HepG2 (cell line): ENCODE data around the gene ISY1. TPM values are rescaled to one million over a fixed set of nuclear protein-coding genes. Genes with fewer than 3 reads are reported as not detected.

Source experiments
- CBX2 ChIP-seq, 2 experiments: fragments of 200-600 bp in 1 of 2; sonication (generic); formaldehyde crosslinking in 1 of 2; IDR thresholded peaks; 2 replicates each; pipeline versions ENCODE4 v1.7.0 to v1.8.1; 2018 to 2022; ENCODE audit warnings: low read depth in 2 of 2, low read length in 1 of 2, mild to moderate bottlenecking in 1 of 2, missing genetic modification reagents in 1 of 2
- HNF1B ChIP-seq: sonication (generic); formaldehyde crosslinking; IDR thresholded peaks from 2 replicates; pipeline ENCODE4 v1.5.1; 2020; ENCODE audit warnings: mild to moderate bottlenecking, moderate library complexity, missing genetic modification reagents
- ISL2 ChIP-seq: sonication (generic); formaldehyde crosslinking; IDR thresholded peaks from 2 replicates; pipeline ENCODE4 v1.5.0; 2020; ENCODE audit warnings: missing genetic modification reagents
- KDM3A ChIP-seq: IDR thresholded peaks from 2 replicates; pipeline ENCODE4 v1.6.1; 2018; ENCODE audit warnings: low read depth, missing compliant biosample characterization
- MBNL3 ChIP-seq: fragments of 250-450 bp; sonication (Bioruptor Pico); conservative IDR thresholded peaks from 2 replicates; pipeline ENCODE4 v1.8.0; 2022; ENCODE audit warnings: mild to moderate bottlenecking, inconsistent platforms
- MIXL1 ChIP-seq: IDR thresholded peaks from 2 replicates; pipeline ENCODE4 v1.6.1; 2016
- PAF1 ChIP-seq: IDR thresholded peaks from 2 replicates; pipeline ENCODE4 v1.6.1; 2016; ENCODE audit warnings: missing genetic modification reagents, missing compliant biosample characterization
- PCBP2 ChIP-seq: fragments of 200-400 bp; formaldehyde crosslinking; optimal IDR thresholded peaks from 2 replicates; pipeline ENCODE3; 2018; ENCODE audit warnings: low read length, low read depth; ENCODE audit not compliant: poor library complexity, severe bottlenecking
- TCF7 ChIP-seq: sonication (generic); IDR thresholded peaks from 2 replicates; pipeline ENCODE4 v1.6.1; 2016; ENCODE audit warnings: antibody characterized with exemption, low read depth
- THAP9 ChIP-seq: sonication (generic); formaldehyde crosslinking; IDR thresholded peaks from 2 replicates; pipeline ENCODE4; 2020; ENCODE audit warnings: missing genetic modification reagents, mild to moderate bottlenecking, borderline replicate concordance
- ZBTB46 ChIP-seq: sonication (generic); formaldehyde crosslinking; IDR thresholded peaks from 2 replicates; pipeline ENCODE4 v1.4.0; 2020; ENCODE audit warnings: mild to moderate bottlenecking, missing genetic modification reagents, borderline replicate concordance
- ZGPAT ChIP-seq: IDR thresholded peaks from 2 replicates; pipeline ENCODE4 v1.6.1; 2016; ENCODE audit warnings: mild to moderate bottlenecking
- ZNF512 ChIP-seq: sonication (generic); formaldehyde crosslinking; IDR thresholded peaks from 2 replicates; pipeline ENCODE4 v1.4.0; 2020; ENCODE audit warnings: mild to moderate bottlenecking, missing genetic modification reagents
- polyA plus RNA-seq, 8 experiments: library from polyadenylated mRNA; depleted of rRNA in 3 of 8; stranded (reverse) in 7 of 8; unstranded in 1 of 8; fragments of >200 nt; fragmentation: Illumina TruSeq in 4 of 8; extraction: Trizol in 4 of 8; gene quantifications; 2 replicates each; pipeline versions ENCODE4 v1.2.1 to v1.2.3, GENCODE V29; 2011 to 2016; ENCODE audit warnings: low read depth in 4 of 8, missing spikeins in 1 of 8, mixed read lengths in 1 of 8; ENCODE audit not compliant: insufficient read depth in 1 of 8
- total RNA-seq, 5 experiments: library from RNA; depleted of rRNA; stranded (reverse); fragments of >200 nt; fragmentation: Illumina TruSeq; extraction: Trizol; gene quantifications; 2 replicates each; pipeline ENCODE4 v1.2.3, GENCODE V29; 2016; ENCODE audit warnings: low read depth in 1 of 5
- TF ChIP-seq, protein P1 (sequence below): sonication (generic); formaldehyde crosslinking; IDR thresholded peaks from 2 replicates; pipeline ENCODE4 v1.8.1; 2022; ENCODE audit warnings: mild to moderate bottlenecking, missing genetic modification reagents
- TF ChIP-seq, protein P2 (sequence below): IDR thresholded peaks from 2 replicates; pipeline ENCODE4 v1.6.1; 2016; ENCODE audit warnings: low read depth

The ISY1 gene
- total and polyA plus RNA-seq, 2 of the 13 experiments (the other 11 are each of a cell fraction or from before 2014, with no cell fraction given) = 21.0 to 39.1 TPM

DNA sequence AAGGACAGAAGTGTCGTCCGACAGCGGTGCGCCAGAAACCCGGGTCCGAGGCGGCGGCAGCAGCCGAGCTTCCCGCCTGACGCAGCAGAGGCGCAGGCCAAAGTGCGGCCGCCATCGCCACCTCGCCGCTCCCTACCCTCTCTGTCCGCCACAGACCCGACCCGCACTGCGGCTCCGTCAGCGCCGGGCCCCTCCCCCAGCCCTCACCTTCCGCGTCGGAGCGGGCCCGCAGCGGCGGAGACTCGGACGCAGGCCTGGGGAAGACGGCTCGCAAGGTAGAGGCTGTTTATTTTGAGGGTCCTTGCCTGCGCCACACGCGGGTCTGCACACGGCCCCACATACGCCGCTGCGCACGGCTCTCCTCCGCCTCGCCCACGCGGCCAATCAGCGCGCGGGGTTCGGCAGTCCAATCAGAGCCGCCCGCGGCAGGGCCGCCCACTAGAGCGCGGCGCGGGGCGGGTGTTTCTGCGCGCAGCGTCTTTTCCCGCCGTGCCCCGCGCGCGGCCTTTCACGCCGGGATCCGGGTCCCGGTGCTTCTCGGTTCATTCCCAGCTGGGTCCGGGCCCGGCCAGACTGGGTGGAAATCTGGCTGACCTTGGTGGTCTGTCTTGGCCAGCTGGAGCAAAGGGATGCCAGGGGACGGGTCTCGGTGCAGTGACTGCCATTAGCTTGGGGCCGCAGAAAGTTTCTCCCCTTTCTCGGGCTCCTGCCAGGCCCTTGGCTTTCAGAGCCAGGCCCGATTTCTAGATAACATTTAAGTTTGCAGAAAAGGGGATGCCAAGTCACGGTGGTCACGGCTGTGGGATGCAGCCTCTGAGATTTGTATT, 22.9 kb upstream of the ISY1 start, which contains the start of gene CNBP (continued):
- TF ChIP-seq THAP9 (CRISPR knock-in tag) (peak; percentile 77; the same call in 1 of the 2 replicates), PAF1 (no peak), MIXL1 (CRISPR knock-in tag) (0 out of 2 replicates have a peak, but pooled peaks have one; percentile 8), CBX2 (IDR thresholded peaks at IDR 0.05; ENCODE audit: low read depth, low read length) (no peak), CBX2 (CRISPR knock-in tag; IDR thresholded peaks at IDR 0.05; ENCODE audit: low read depth) (no peak), HNF1B (peak; percentile 23; the same call in 1 of the 2 replicates), MBNL3 (CRISPR knock-in tag) (no peak), ZGPAT (CRISPR knock-in tag) (peak; percentile 85), ZNF512 (no peak), PCBP2 (no peak), TCF7 (no peak), ZBTB46 (CRISPR knock-in tag) (no peak), KDM3A (CRISPR knock-in tag) (peak; percentile 67; the same call in 1 of the 2 replicates), ISL2 (CRISPR knock-in tag) (no peak; the same call in none of the 2 replicates)
- TF ChIP-seq, protein P1, sequence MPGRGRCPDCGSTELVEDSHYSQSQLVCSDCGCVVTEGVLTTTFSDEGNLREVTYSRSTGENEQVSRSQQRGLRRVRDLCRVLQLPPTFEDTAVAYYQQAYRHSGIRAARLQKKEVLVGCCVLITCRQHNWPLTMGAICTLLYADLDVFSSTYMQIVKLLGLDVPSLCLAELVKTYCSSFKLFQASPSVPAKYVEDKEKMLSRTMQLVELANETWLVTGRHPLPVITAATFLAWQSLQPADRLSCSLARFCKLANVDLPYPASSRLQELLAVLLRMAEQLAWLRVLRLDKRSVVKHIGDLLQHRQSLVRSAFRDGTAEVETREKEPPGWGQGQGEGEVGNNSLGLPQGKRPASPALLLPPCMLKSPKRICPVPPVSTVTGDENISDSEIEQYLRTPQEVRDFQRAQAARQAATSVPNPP (CRISPR knock-in tag) = 0 out of 2 replicates have a peak, but pooled peaks have one; percentile 24
- TF ChIP-seq, protein P2, sequence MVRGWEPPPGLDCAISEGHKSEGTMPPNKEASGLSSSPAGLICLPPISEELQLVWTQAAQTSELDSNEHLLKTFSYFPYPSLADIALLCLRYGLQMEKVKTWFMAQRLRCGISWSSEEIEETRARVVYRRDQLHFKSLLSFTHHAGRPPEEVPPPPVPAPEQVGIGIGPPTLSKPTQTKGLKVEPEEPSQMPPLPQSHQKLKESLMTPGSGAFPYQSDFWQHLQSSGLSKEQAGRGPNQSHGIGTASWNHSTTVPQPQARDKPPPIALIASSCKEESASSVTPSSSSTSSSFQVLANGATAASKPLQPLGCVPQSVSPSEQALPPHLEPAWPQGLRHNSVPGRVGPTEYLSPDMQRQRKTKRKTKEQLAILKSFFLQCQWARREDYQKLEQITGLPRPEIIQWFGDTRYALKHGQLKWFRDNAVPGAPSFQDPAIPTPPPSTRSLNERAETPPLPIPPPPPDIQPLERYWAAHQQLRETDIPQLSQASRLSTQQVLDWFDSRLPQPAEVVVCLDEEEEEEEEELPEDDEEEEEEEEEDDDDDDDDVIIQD (CRISPR knock-in tag) = no peak
